ENCODE results near the gene FSHB.

DNA sequence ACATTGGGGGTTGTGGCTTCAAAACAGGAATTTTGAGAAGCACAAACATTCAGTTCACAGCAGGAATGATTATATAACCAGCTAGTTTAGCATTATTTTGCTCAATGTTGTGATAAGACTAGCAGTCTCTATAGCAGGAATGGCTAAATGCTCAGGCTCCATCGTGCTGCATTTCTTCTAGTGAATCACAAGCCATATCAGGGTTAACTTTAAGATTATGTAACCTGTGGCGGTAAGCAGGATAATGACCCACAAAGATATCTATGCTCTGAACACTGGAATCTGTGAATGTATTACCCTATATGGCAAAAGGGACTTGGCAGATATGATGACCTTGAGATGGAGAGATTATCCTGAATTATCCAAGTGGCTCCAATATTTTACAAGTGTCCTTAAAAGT, 14.8 kb downstream of the FSHB start:
- no peak for TF ChIP-seq EZH2 (IDR thresholded peaks at IDR 0.05; ENCODE audit: borderline replicate concordance, low read depth, low read length, severe bottlenecking)
- TF ChIP-seq, protein P1, sequence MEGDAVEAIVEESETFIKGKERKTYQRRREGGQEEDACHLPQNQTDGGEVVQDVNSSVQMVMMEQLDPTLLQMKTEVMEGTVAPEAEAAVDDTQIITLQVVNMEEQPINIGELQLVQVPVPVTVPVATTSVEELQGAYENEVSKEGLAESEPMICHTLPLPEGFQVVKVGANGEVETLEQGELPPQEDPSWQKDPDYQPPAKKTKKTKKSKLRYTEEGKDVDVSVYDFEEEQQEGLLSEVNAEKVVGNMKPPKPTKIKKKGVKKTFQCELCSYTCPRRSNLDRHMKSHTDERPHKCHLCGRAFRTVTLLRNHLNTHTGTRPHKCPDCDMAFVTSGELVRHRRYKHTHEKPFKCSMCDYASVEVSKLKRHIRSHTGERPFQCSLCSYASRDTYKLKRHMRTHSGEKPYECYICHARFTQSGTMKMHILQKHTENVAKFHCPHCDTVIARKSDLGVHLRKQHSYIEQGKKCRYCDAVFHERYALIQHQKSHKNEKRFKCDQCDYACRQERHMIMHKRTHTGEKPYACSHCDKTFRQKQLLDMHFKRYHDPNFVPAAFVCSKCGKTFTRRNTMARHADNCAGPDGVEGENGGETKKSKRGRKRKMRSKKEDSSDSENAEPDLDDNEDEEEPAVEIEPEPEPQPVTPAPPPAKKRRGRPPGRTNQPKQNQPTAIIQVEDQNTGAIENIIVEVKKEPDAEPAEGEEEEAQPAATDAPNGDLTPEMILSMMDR (IDR thresholded peaks at IDR 0.05; ENCODE audit: borderline replicate concordance, extremely low read depth, low read length, poor library complexity, severe bottlenecking) = no peak
